ENCODE data around the gene KIAA1958. TPM values are rescaled to one million over a fixed set of nuclear protein-coding genes. Genes with fewer than 3 reads are reported as not detected.

Gene KIAA1958
- total RNA-seq, 4 donors from 2014 or later = 4.6 to 22.0 (median 9.2) TPM

DNA sequence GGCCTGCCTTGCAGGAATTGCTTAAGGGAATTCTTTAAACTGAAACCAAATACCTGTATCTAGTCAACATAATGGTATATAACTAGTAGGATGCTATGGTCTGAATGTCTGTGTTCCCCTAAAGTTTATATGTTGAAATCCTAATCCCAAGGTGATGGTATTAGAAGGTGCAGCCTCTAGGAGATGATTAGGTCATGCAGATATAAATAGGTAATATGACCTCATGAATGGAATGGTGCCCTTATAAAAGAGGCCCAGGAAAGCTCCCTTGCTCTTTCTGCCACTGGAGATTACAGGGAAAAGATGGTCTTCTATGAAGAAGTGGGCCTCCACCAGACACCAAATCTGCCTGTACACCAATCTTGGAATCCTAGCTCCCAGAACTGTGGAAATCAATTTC is 7.4 kb upstream of the KIAA1958 start:
- no peaks in the 10 kb centered on the region for H3K36me3 ChIP-seq
- peaks cover 0 to 5% of the 10 kb centered on the region in 2 donors for H3K9me3 ChIP-seq
- H3K4me1 ChIP-seq = no peaks in the 10 kb centered on the region
- H3K27me3 ChIP-seq = no peaks in the 10 kb centered on the region
- H3K4me3 ChIP-seq = no peak overlapping the region
- TF ChIP-seq POLR2A (IDR thresholded peaks at IDR 0.05) = no peak
- TF ChIP-seq, protein P1, sequence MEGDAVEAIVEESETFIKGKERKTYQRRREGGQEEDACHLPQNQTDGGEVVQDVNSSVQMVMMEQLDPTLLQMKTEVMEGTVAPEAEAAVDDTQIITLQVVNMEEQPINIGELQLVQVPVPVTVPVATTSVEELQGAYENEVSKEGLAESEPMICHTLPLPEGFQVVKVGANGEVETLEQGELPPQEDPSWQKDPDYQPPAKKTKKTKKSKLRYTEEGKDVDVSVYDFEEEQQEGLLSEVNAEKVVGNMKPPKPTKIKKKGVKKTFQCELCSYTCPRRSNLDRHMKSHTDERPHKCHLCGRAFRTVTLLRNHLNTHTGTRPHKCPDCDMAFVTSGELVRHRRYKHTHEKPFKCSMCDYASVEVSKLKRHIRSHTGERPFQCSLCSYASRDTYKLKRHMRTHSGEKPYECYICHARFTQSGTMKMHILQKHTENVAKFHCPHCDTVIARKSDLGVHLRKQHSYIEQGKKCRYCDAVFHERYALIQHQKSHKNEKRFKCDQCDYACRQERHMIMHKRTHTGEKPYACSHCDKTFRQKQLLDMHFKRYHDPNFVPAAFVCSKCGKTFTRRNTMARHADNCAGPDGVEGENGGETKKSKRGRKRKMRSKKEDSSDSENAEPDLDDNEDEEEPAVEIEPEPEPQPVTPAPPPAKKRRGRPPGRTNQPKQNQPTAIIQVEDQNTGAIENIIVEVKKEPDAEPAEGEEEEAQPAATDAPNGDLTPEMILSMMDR (IDR thresholded peaks at IDR 0.05) = no peak
- no peak overlapping the region for H3K27ac ChIP-seq
- intact Hi-C loops (cut with DNase I; ENCODE audit: low total_unique reads) = no loop called here
- DNase-seq = no peak

DNA sequence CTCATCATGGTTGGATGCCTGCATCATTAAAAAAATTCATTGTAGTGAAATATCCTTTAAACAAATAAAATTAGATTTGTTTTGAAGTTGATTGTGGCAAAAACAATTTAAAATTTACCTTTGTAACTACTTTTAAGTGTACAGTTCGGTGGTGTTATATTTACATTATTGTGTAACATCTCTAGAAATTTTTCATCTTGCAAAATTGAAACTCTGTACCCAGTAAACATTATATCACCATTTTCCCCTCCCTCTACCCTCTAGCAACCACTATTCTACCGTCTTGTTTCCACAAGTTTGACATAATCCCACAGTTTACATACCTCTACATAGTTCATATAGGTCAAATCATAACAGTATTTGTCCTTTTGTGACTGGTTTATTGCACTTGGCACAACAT is 2.0 kb upstream of the KIAA1958 start:
- intact Hi-C loops (cut with DNase I; ENCODE audit: low total_unique reads) = no loop called here

DNA sequence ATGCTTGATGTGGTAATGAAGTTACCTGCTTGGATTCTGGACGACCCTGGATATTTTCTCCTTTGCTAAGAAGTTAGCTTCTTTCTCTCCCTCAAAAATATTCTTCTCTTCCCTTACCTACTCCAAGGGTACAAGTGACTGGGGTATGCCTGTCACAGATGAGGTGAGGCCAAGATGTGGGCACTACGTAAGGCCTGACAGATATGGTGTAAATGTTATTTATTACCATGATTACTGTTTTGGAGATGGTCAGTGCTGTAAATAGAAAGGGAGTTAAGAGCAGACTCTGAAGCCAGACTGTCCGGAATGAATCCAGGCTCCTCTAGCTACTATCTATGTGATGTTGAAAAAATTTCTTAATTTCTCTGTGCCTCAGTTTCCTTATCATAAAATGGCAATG is 1.1 kb upstream of the KIAA1958 start:
- Histone ChIP-seq H3K36me3 (no peaks in the 10 kb centered on the region), H3K4me3 (peak overlapping the region; percentile 81 to 99), H3K4me1 (peaks cover 0 to 14% of the 10 kb centered on the region in 2 donors), H3K27me3 (no peaks in the 10 kb centered on the region), H3K9me3 (no peaks in the 10 kb centered on the region), H3K27ac (peak overlapping the region in 1 of 2 donors; percentile 73)
- DNase-seq = no peak
- intact Hi-C loops (cut with DNase I; ENCODE audit: low total_unique reads) = no loop called here
- no peak for TF ChIP-seq POLR2A (IDR thresholded peaks at IDR 0.05)
- TF ChIP-seq, protein P1 (IDR thresholded peaks at IDR 0.05) = no peak

More for the DNA sequence above, 2.0 kb upstream of the KIAA1958 start:
- DNase-seq = no peak
- Histone ChIP-seq H3K27ac (no peak overlapping the region), H3K9me3 (no peaks in the 10 kb centered on the region), H3K4me3 (no peak overlapping the region), H3K4me1 (peaks cover 0 to 14% of the 10 kb centered on the region in 2 donors), H3K27me3 (no peaks in the 10 kb centered on the region), H3K36me3 (no peaks in the 10 kb centered on the region)
- TF ChIP-seq POLR2A (IDR thresholded peaks at IDR 0.05) = no peak
- TF ChIP-seq, protein P1 (IDR thresholded peaks at IDR 0.05) = no peak

DNA sequence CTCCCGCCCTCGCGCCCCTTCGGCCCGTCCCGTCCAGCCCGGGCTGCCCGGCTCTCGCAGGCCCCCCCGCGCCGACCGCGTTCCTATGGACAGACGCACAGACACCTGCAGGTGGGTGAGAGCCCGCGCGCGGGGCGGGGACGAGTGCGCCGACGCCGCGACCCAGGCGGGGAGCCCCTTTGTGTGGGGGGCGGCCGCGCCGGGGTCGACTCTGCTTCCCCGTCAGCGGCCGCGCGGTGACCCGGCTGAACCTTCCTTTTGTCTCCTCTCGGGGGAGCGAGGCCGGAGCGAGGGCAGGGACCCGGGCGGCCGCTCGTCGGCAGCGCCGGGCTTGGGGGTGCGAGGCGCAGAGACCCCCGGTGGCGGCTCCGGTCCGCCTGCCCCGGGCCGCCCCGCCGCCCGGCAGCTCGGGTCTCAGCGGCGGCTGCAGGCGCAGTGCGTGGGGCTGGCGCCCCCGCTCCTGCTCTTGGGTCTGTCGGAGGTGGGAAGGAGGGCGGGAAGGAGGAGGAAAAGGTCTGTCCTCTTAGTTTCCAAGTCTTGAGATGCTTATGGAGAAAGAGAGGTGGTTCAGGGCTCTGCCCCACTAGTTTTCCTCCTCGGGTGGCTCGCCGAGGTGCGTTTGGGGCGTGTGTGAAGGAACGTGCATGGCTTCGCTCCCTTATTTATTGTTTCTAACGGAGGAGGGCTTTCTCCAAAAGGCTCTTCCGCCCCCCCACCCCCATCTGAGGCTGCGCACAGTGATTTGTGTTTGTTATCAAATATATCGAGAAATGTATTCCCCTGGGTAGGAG is 576 bp downstream of the KIAA1958 start:
- peak overlapping the region; percentile 44 to 99 for H3K4me3 ChIP-seq
- H3K27ac ChIP-seq = peak overlapping the region; percentile 88 to 91
- no peaks in the 10 kb centered on the region for H3K36me3 ChIP-seq
- TF ChIP-seq, protein P1 (IDR thresholded peaks at IDR 0.05) = peak in 2 of 4 experiments; percentile 6 to 18
- TF ChIP-seq POLR2A (IDR thresholded peaks at IDR 0.05) = no peak
- H3K9me3 ChIP-seq = no peaks in the 10 kb centered on the region
- peak; percentile 52 to 53 for DNase-seq
- intact Hi-C loops (cut with DNase I; ENCODE audit: low total_unique reads) = no loop called here
- no peaks in the 10 kb centered on the region for H3K27me3 ChIP-seq
- H3K4me1 ChIP-seq = peaks cover 0 to 14% of the 10 kb centered on the region in 2 donors

DNA sequence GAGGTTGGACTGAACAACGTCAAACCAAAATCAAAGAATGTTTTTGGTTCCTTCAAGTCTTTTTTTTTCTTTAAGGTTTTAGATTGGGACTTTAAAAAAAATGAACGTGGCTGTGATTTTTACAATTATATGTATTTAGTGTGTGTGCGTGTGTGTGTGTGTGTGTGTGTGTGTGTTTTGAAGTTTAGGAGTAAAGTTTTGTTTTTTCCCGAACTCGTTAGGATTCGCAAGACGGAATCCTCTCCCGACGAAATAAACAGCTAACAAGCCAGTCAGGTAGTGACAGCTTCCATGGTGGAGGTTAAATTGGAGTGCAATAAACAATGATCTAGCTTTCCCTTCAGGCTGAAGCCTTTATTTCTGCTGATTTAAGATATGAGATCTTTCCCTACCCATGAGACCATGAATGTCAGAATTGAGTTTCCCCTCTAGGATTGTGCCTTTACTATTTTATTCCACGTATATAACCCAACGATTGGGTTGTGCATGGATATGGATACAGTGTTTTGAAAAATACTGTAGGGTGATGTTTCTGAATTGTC is 1.2 kb downstream of the KIAA1958 start:
- TF ChIP-seq, protein P1 (IDR thresholded peaks at IDR 0.05) = no peak
- TF ChIP-seq POLR2A (IDR thresholded peaks at IDR 0.05) = no peak
- H3K9me3 ChIP-seq = no peaks in the 10 kb centered on the region
- intact Hi-C loops (cut with DNase I; ENCODE audit: low total_unique reads) = no loop called here
- no peaks in the 10 kb centered on the region for H3K27me3 ChIP-seq
- no peaks in the 10 kb centered on the region for H3K36me3 ChIP-seq
- H3K4me3 ChIP-seq = peak overlapping the region; percentile 44 to 99
- peak overlapping the region; percentile 88 to 91 for H3K27ac ChIP-seq
- peaks cover 0 to 14% of the 10 kb centered on the region in 2 donors for H3K4me1 ChIP-seq
- no peak for DNase-seq
